ENCODE measurements around the gene PTPRO. TPM values are rescaled to one million over a fixed set of nuclear protein-coding genes. Genes with fewer than 3 reads are reported as not detected.

The PTPRO gene
- total RNA-seq, 2 donors from 2014 or later = 26.1 to 28.3 TPM

DNA sequence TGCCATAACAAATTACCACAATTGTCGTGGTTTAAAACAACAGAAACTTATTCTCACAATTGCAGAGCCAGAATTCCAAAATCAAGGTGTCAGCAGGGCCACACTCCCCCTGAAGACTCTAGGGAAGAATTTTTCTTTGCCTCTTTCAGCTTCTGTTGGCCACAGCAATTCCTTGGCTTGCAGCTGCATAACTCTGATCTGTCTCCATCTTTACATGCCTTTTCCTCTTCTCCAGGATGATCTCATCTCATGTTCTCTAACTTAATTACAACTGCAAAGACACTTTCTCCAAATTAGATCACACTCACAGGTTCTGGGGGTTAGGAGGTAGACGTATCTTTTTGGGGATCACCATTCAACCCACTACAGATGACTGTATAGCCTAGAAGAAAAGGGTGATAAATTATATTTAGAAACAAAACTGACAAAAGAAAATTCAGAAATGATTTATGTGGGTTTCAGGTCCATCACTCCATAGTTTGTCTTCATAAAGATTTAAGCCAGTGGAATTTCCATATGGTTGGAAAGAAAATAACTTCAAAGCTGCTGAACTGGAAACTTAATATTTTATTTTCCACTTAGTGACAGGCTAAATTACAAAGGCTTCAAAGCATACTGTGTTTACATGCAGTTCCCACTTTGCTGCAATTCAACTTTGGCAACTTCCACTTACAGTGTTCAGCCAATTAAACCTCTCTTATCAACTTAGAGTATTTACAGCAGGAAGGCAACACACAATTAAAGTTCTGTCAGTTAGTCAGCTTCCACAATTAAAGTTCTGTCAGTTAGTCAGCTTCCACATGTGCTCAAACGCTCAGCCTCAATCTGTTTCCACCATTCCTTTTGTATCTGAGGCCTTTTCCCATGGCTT is 253.6 kb downstream of the PTPRO start:
- Histone ChIP-seq H3K27me3 (no peaks in the 10 kb centered on the region), H3K4me3 (no peak overlapping the region), H3K9ac (ENCODE audit: low read depth in 2 of 2, low read length in 2 of 2) (peak overlapping the region in 1 of 2 donors; percentile 0), H3K36me3 (no peaks in the 10 kb centered on the region), H3K9me3 (no peaks in the 10 kb centered on the region), H3K27ac (peak overlapping the region; percentile 47), H3K4me1 (peaks cover 6% of the 10 kb centered on the region)
- TF ChIP-seq, protein P1, sequence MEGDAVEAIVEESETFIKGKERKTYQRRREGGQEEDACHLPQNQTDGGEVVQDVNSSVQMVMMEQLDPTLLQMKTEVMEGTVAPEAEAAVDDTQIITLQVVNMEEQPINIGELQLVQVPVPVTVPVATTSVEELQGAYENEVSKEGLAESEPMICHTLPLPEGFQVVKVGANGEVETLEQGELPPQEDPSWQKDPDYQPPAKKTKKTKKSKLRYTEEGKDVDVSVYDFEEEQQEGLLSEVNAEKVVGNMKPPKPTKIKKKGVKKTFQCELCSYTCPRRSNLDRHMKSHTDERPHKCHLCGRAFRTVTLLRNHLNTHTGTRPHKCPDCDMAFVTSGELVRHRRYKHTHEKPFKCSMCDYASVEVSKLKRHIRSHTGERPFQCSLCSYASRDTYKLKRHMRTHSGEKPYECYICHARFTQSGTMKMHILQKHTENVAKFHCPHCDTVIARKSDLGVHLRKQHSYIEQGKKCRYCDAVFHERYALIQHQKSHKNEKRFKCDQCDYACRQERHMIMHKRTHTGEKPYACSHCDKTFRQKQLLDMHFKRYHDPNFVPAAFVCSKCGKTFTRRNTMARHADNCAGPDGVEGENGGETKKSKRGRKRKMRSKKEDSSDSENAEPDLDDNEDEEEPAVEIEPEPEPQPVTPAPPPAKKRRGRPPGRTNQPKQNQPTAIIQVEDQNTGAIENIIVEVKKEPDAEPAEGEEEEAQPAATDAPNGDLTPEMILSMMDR (IDR thresholded peaks at IDR 0.05) = no peak
- intact Hi-C loops (cut with DNase I) = no loop called here
- no peak for DNase-seq

DNA sequence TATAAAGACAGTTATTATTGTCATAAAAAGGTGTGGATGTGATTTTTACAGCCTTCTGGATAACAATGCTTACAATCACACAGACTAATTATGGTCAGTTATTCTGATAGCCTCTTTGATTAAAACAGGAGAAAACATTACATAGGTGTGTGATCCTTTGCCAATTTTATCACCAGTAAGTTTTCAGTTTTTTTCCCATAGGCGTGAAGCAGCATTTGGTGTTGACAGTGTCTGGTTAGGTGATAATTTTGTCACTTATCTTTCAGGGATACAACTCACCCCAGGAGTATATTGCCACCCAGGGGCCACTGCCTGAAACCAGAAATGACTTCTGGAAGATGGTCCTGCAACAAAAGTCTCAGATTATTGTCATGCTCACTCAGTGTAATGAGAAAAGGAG is 258.1 kb downstream of the PTPRO start:
- no peak overlapping the region for H3K9ac ChIP-seq (ENCODE audit: low read depth in 2 of 2, low read length in 2 of 2)
- no peak overlapping the region for H3K4me3 ChIP-seq
- peak overlapping the region; percentile 40 for H3K27ac ChIP-seq
- intact Hi-C loops (cut with DNase I) = loop anchor here (10.0 kb wide), 1 partner anchor 426 kb away; no protein-coding TSS in a partner anchor
- TF ChIP-seq, protein P1 (IDR thresholded peaks at IDR 0.05) = no peak
- DNase-seq = peak; percentile 52
- no peaks in the 10 kb centered on the region for H3K9me3 ChIP-seq
- peaks cover 5% of the 10 kb centered on the region for H3K4me1 ChIP-seq
- no peaks in the 10 kb centered on the region for H3K27me3 ChIP-seq
- H3K36me3 ChIP-seq = no peaks in the 10 kb centered on the region

DNA sequence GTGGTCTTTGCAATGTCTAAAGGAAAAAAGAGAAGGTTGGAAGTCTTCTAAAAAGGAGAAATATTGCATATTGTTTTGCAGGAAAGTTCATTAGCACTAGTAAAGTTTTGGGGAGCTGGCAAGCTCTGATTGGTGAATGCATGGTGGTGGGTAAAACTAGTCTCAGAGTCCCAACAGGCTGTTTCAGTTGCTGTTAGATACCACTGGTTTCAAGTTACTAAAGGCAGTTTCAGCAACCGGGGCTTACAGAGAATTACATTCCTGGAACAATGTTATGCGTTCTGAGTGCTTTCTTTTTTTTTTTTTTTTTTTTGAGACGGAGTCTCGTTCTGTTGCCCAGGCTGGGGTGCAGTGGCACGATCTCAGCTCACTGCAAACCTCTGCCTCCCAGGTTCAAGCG is 258.7 kb downstream of the PTPRO start:
- intact Hi-C loops (cut with DNase I) = loop anchor here (10.0 kb wide), 1 partner anchor 426 kb away; no protein-coding TSS in a partner anchor
- Histone ChIP-seq H3K4me3 (no peak overlapping the region), H3K9ac (ENCODE audit: low read depth in 2 of 2, low read length in 2 of 2) (no peak overlapping the region), H3K36me3 (no peaks in the 10 kb centered on the region), H3K27ac (no peak overlapping the region), H3K9me3 (no peaks in the 10 kb centered on the region), H3K4me1 (no peaks in the 10 kb centered on the region), H3K27me3 (no peaks in the 10 kb centered on the region)
- DNase-seq = no peak
- TF ChIP-seq, protein P1 (IDR thresholded peaks at IDR 0.05) = no peak

DNA sequence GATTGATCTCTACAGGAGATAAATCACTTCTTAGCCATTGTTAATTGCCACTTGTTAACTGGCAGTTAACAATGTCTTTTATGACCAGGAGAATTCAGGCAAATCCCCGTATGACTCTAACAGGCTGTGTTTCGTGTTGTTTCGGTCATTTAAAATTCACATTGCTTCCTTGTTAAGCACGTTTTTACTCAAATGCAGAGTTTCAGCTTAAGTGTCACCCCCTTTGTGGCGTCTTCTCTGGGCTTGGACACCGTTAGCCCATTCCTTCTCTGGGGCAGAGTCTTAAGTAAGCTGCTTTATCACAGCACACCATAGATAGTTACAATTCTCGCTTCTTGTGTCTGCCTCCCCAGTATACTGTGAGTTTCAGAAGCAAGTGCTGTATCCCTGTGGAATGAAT is 261.5 kb downstream of the PTPRO start:
- intact Hi-C loops (cut with DNase I) = loop anchor here (10.0 kb wide), 1 partner anchor 429 kb away; no protein-coding TSS in a partner anchor
- H3K36me3 ChIP-seq = no peaks in the 10 kb centered on the region
- TF ChIP-seq, protein P1 (IDR thresholded peaks at IDR 0.05) = no peak
- DNase-seq = no peak
- no peaks in the 10 kb centered on the region for H3K27me3 ChIP-seq
- no peak overlapping the region for H3K4me3 ChIP-seq
- H3K9ac ChIP-seq (ENCODE audit: low read depth in 2 of 2, low read length in 2 of 2) = peak overlapping the region in 1 of 2 donors; percentile 28
- no peaks in the 10 kb centered on the region for H3K4me1 ChIP-seq
- no peak overlapping the region for H3K27ac ChIP-seq
- no peaks in the 10 kb centered on the region for H3K9me3 ChIP-seq

DNA sequence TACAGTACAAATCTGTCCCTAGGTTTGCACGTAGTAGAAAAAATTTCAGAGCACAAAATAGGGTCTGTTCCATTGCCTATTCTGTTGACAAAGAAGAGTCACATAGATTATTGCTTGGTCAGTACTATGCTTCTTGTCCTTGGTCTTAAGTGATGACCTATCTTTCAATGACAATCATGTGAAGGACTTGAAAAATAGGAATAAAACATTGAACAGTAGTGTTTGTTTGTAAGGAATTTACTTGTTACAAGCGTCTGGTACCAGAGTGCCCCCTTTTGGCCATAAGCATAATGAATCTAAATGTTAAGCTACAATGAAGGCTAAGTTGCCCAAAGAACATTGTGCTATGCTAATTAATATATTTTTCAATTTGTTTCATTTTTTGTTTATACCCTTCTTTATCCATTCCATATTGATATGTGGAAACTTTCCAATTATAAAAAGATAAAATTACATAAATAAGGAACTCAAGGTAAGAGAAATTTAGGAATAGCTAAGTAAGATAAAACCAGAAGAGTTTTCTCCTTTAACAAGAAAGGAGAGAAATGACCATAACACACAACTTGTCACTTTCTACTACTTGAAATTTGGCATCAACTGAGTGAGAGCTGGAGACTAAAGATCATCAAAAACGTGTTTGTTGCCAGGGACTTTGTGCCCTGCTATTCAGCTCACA is 262.2 kb downstream of the PTPRO start:
- H3K9me3 ChIP-seq = no peaks in the 10 kb centered on the region
- H3K9ac ChIP-seq (ENCODE audit: low read depth in 2 of 2, low read length in 2 of 2) = no peak overlapping the region
- H3K4me1 ChIP-seq = no peaks in the 10 kb centered on the region
- H3K27me3 ChIP-seq = no peaks in the 10 kb centered on the region
- no peak overlapping the region for H3K4me3 ChIP-seq
- TF ChIP-seq, protein P1 (IDR thresholded peaks at IDR 0.05) = peak; percentile 56
- H3K27ac ChIP-seq = no peak overlapping the region
- no peaks in the 10 kb centered on the region for H3K36me3 ChIP-seq
- intact Hi-C loops (cut with DNase I) = loop anchor here (5.0 to 10.0 kb wide), 2 partner anchors 307 to 430 kb away; no protein-coding TSS in a partner anchor
- DNase-seq = peak; percentile 53
